Smooth muscle cell of the brain vasculature (primary cell): ENCODE measurements around the gene CHD2.
"Not testable (repeated sequence)": the region's sequence is repeated elsewhere in the genome, so short reads cannot be mapped to it uniquely, and the experiment has no call there.

Experiments
- DNase-seq: peaks from one replicate; pipeline ENCODE4 v3.0.0-alpha.2; 2012; ENCODE audit warnings: low read depth, low spot score

The CHD2 gene

DNA sequence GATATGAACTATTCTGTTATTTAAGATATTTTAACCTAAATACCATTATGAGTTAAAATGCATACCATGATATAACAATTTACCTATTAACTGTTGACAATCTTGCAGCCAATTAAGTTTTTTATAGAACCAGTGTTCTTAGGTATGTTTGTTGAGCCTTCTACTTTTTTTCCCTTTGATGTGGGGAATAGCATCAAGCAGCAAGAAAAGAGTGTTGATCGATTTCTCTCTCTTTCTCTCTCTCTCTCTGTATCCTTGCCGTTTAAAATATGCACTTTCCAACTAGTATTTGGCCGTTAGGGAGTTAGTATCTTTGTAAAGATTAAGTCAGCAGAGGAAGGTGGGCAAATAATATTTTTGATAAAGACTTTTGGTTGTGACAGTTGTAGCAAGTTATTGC lies 5.9 kb downstream of the CHD2 start:
- no peak for DNase-seq

- DNase-seq: no peak
Measured at GRCh38 chr15:92906563-92907081, 6.5 kb downstream of the CHD2 start.

- DNase-seq: no peak
Measured at GRCh38 chr15:92907229-92907628, 7.1 kb downstream of the CHD2 start.

DNA sequence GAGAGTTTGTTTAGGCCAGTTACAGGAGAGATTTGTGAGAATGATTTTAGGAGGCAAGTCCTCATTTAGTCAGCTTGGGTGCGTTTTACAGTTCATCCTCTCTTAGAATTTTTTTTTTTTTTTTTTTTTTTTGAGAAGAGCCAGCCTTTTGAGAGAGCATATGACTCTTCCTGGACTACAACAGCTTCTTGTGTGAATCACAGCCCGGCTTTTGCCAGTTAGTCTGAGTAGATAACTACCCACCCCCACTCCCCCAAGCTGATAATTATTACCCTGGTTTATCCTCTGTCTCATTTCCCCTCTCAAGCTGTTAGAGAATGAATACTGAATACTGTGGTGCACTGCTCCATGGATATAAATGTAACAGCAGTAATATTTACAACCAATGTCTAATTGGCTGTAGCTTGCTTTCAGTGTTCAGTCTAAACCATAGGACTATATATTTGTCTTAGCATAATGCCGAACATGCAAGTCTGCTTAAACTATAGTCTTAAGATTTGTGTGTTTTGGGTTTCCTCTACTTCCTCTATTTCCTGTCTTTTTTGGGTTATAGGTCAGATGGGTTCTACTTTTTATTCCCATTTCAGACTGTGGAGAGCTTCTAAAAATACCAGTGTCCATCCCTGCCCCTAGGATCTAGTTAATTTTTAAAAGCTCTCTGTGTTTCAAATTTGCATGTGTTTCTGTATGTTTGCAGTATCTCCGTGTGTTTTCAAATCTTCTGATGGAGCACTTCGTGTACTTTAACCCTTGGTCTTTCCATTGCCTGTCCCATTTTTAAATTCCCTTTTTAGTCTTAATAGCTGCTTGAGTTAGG lies 8.0 kb downstream of the CHD2 start:
- DNase-seq: no peak

- DNase-seq: no peak
Measured at GRCh38 chr15:92908713-92909057, 8.6 kb downstream of the CHD2 start.

- DNase-seq: no peak
Measured at GRCh38 chr15:92909136-92909781, 9.1 kb downstream of the CHD2 start.

- no peak for DNase-seq
Measured at GRCh38 chr15:92910451-92910850, 10.3 kb downstream of the CHD2 start.

DNA sequence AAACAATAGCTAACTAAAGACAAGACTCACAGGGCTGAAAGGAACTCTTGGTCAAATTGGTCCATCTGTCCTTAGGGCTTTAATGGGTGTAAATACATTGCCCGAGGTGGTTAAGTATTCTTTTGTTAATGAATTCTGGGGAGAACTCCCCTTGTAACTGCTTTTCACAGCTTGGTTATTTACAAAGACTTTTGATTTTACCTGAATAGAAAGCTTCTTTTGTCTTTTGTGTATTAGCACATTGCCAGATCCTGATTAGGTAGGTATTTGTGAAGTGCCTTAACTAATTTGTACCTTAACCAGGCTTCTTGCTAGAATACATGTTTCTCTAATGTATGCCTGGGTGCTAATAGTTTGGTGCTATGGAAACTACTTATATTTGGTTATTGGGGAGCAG lies 14.0 kb downstream of the CHD2 start:
- no peak for DNase-seq

DNA sequence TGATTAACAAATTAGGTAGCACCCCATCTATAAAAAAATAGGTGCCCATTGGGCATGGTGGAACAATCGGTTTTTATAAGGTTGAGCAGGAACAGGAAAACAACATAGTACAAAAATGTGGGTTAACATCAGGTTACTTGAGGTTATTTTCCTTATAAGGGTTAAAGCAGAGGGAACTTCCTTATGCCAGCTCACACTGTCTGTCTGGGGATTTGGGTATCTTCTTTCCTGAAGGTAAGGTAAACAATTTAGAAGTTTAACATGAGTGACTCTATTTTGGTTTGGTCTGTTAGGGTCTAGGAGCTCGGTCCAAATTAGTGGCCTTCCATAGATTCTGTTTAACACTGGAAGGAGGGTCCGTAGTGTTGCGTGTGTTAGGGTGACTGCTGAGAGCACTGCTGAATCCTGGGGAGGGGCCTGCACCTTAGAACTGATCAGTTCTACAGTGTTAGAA lies 14.7 kb downstream of the CHD2 start:
- DNase-seq: no peak

DNA sequence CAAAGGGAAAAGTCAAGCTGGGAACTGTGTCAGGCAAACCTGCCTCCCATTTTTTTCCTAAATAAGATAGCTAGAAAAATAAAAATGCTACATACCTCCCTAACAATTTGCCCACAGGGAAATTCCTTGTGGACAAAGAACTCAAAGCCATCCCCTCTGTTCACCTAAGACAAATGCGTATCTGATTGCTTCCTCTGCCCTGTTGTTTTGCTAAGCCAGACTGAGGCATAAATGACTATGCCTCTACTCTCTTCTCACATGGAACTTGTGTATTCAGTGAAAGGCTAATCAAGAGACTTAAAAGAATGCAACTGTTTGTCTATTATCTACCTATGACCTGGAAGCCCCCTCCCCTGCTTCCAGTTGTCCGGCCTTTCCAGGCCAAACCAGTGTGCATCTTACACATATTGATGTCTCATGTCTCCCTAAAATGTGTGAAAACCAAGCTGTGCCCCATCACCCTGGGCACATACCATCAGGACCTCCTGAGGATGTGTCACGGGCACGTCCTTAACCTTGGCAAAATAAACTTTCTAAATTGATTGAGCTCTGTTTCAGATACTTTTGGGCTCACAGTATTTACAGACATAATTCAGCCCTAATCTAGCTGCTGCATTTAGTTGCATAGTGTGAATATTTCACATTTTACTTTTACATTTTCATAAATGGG lies 15.8 kb downstream of the CHD2 start:
- no peak for DNase-seq

DNA sequence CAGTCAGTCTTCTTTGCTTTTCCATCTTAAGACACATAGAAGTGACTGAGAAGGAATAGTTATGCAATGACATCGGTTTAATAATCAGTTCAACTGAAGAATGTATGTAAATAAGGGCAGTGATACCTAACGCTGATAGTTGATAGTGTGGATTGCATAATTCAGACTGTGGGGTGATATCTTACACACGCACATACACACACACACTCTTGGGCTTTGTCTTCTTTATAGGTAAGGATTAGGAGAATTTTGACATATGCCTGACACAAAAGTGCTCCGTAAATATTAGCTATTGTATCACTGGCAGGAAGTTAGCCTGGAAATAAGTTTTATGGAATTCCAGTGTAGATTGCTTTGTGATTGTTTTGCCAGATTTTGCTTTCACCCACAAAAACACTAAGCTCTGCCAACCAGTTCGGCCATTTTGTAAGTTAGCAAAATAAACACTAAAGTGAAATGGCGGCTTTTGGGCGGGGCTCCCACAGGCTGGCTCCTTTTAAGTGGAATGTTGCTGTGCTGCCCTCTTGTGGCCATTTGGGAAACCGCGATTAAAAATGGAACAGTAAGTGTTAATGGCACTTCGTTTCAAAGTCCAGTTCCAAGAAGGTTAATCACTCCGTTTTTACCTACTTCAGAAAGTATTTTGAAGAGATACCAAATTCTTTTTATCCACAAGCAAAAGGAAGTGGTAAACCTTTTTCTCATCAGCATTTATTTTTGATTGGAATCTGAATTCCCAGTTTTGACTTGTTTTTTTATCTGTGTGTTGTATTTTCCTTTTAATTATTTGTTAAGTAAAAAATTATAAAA lies 17.7 kb downstream of the CHD2 start:
- DNase-seq: peak; percentile 89

DNA sequence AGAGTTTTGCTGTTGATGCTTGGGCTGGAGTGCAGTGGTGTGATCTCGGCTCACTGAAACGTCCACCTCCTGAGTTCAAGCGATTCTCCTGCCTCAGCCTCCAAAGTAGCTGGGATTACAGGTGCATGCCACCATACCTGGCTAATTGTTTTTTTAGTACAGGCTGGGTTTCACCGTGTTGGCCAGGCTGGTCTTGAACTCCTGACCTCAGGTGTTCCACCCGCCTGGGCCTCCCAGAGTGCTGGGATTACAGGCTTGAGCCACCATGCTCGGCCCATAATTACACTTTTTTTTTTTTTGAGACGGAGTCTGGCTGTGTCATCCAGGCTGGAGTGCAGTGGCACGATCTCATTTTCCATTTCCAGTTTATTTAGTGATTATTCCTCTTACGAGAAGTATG lies 18.8 kb downstream of the CHD2 start:
- DNase-seq: not testable (repeated sequence)

GRCh38 chr15:92920595-92921161 lies 20.6 kb downstream of the CHD2 start:
- DNase-seq: no peak

GRCh38 chr15:92921215-92922131 lies 21.3 kb downstream of the CHD2 start:
- no peak for DNase-seq

GRCh38 chr15:92922418-92923002 lies 22.4 kb downstream of the CHD2 start:
- no peak for DNase-seq

DNA sequence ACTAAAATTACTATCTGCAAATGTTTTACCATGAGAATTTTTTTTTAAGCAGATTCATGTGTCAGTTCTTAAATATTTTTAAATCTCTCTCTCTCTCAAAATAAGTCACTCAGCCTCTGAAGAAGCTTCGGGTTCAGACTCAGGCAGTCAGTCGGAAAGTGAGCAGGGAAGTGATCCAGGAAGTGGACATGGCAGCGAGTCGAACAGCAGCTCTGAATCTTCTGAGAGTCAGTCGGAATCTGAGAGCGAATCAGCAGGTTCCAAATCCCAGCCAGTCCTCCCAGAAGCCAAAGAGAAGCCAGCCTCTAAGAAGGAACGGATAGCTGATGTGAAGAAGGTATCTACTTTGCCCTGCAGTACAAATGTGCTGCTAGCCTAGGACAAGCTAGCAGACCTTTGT lies 24.1 kb downstream of the CHD2 start:
- DNase-seq: no peak

- DNase-seq: no peak
Measured at GRCh38 chr15:92925454-92925853, 25.3 kb downstream of the CHD2 start.

DNA sequence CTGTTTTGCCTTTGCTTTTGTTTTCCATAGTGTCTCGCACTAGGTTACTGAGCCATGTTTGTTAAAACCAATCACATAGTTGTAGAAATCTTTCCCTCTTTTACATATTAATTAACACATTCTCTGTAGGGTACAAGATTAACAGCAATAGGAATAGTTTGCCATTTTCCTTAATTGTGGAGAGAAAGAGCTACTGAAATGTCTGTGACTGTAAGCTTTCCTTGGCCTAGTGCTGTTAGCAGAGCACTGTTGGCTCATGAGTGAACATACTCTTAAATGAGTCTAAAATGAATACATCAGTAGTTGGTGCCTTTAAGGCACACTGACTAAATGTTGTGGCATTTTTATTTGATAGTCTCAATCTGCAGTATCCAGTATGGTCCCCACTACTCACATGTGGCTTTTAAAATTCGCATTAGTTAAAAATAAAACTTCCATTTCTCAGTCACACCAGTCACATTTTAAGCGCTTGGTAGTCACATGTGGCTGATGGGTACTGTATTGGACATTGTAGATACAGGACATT lies 28.2 kb downstream of the CHD2 start:
- no peak for DNase-seq

- no peak for DNase-seq
Measured at GRCh38 chr15:92929002-92929401, 28.9 kb downstream of the CHD2 start.
